GM12865 (cell line): Measurements from ENCODE around the gene EPC2.

Experiments
- DNase-seq: peaks from one replicate; pipeline ENCODE4 v3.0.0; 2010; ENCODE audit warnings: low read depth
- H3K4me3 ChIP-seq: 2 replicates; pipeline ENCODE4 v1.5.1; 2011; ENCODE audit warnings: mild to moderate bottlenecking, low read depth, low read length, control low read depth
- TF ChIP-seq, protein P1 (sequence below): IDR thresholded peaks from 2 replicates; pipeline ENCODE4 v1.5.1; 2011; ENCODE audit warnings: low read length, control low read depth, low read depth, inconsistent platforms; ENCODE audit not compliant: insufficient read depth; ENCODE audit errors: missing control alignments

The EPC2 gene

GRCh38 chr2:148814860-148815419 is 170.4 kb downstream of the EPC2 start:
- no peak overlapping the region for H3K4me3 ChIP-seq
- TF ChIP-seq, protein P1, sequence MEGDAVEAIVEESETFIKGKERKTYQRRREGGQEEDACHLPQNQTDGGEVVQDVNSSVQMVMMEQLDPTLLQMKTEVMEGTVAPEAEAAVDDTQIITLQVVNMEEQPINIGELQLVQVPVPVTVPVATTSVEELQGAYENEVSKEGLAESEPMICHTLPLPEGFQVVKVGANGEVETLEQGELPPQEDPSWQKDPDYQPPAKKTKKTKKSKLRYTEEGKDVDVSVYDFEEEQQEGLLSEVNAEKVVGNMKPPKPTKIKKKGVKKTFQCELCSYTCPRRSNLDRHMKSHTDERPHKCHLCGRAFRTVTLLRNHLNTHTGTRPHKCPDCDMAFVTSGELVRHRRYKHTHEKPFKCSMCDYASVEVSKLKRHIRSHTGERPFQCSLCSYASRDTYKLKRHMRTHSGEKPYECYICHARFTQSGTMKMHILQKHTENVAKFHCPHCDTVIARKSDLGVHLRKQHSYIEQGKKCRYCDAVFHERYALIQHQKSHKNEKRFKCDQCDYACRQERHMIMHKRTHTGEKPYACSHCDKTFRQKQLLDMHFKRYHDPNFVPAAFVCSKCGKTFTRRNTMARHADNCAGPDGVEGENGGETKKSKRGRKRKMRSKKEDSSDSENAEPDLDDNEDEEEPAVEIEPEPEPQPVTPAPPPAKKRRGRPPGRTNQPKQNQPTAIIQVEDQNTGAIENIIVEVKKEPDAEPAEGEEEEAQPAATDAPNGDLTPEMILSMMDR = no peak
- no peak for DNase-seq

GRCh38 chr2:148816176-148816575 is 171.6 kb downstream of the EPC2 start:
- no peak for DNase-seq
- TF ChIP-seq, protein P1 = no peak
- no peak overlapping the region for H3K4me3 ChIP-seq

GRCh38 chr2:148817210-148817708 is 172.7 kb downstream of the EPC2 start:
- TF ChIP-seq, protein P1 = no peak
- DNase-seq = no peak
- H3K4me3 ChIP-seq = no peak overlapping the region

DNA sequence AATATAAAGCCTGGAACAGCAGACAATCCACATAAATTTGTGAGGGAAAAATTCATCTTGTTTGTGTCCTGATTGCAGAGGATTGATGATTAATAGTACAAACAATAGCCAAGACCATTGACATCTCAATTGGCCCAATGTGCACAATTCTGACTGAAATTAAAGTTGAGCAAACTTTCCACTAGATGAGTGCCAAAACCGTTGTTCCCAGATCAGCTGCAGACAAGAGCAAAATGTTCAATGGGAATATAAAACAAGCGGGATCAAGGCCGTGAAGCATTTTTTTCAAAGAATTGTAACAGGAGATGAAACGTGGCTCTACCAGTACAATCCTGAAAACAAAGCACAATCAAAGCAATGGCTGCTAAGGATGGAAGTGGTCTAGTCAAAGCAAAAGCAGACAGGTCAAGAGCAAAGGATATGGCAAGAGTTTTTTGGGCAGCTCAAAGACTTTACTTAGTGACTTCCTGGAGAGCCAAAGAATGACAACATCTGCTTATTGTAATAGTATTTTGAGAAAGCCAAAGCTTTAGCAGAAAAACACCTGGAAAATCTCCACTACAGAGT is 174.6 kb downstream of the EPC2 start:
- H3K4me3 ChIP-seq = no peak overlapping the region
- no peak for DNase-seq
- TF ChIP-seq, protein P1 = no peak

DNA sequence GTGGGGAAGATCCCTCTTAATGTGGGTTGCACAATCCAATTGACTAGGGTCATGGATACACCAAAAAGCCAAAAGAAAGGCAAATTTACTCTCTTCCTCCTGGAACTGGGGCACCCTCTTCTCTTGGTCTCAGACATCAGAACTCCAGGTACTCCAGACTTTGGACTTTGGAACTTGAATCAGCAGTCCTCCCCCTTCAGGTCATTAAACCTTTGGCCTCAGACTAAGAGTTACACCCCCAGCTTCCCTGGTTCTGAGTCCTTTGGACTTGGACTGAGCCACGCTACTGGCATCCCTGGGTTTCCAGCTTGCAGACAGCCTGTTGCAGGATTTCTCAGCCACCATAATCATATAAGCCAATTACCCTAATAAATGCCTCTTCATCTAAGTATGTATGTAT is 179.6 kb downstream of the EPC2 start:
- no peak overlapping the region for H3K4me3 ChIP-seq
- DNase-seq = no peak
- TF ChIP-seq, protein P1 = no peak

GRCh38 chr2:148826791-148827190 is 182.2 kb downstream of the EPC2 start:
- TF ChIP-seq, protein P1 = no peak
- no peak overlapping the region for H3K4me3 ChIP-seq
- no peak for DNase-seq

- H3K4me3 ChIP-seq = no peak overlapping the region
- no peak for DNase-seq
- TF ChIP-seq, protein P1 = no peak
These were observed 184.4 kb downstream of the EPC2 start for GRCh38 chr2:148828941-148829340.
